SU-DHL-6 (cell line): ENCODE data around the gene GJD4.

Experiments used
- H2AFZ ChIP-seq: fragments of 200-600 bp; sonication (generic); 2 replicates; pipeline ENCODE4 v1.6.1; 2014; ENCODE audit warnings: low read depth, mild to moderate bottlenecking, moderate library complexity, mixed read lengths, antibody characterized with exemption, low read length; ENCODE audit not compliant: severe bottlenecking
- H3F3A ChIP-seq: fragments of 200-600 bp; shearing (Covaris generic); 2 replicates; pipeline ENCODE4 v1.6.0; 2016; ENCODE audit warnings: antibody characterized with exemption, mild to moderate bottlenecking; ENCODE audit not compliant: insufficient read depth
- H3K27ac ChIP-seq: fragments of 200-600 bp; sonication (generic); 2 replicates; pipeline ENCODE4 v1.5.1; 2016; ENCODE audit warnings: low read depth, mild to moderate bottlenecking, low read length, moderate library complexity, mixed read lengths
- H3K27me3 ChIP-seq: fragments of 200-600 bp; sonication (generic), shearing (Covaris generic); 2 replicates; pipeline ENCODE4 v1.6.0; 2014; ENCODE audit warnings: mild to moderate bottlenecking, low read length
- H3K36me3 ChIP-seq: fragments of 200-600 bp; sonication (generic); 2 replicates; pipeline ENCODE4 v1.6.1; 2014; ENCODE audit warnings: mild to moderate bottlenecking, low read length, mixed read lengths
- H3K4me2 ChIP-seq: fragments of 300-600, 200-600 bp; shearing (Covaris generic), sonication (generic); 2 replicates; pipeline ENCODE4 v1.6.0; 2014; ENCODE audit warnings: low read length, low read depth, mild to moderate bottlenecking; ENCODE audit not compliant: poor library complexity, severe bottlenecking
- H3K4me3 ChIP-seq: fragments of 200-600 bp; sonication (generic); 2 replicates; pipeline ENCODE4 v1.5.1; 2014; ENCODE audit warnings: antibody characterized with exemption, low read length, mild to moderate bottlenecking, mixed read lengths; ENCODE audit not compliant: insufficient read depth, poor library complexity, severe bottlenecking
- H3K79me2 ChIP-seq: fragments of 200-600 bp; sonication (generic); 2 replicates; pipeline ENCODE4 v1.6.1; 2014; ENCODE audit warnings: mild to moderate bottlenecking, low read length, moderate library complexity; ENCODE audit not compliant: insufficient read depth
- H3K9ac ChIP-seq: fragments of 200-600 bp; sonication (generic); 2 replicates; pipeline ENCODE4 v1.7.0; 2014; ENCODE audit warnings: mild to moderate bottlenecking, low read length
- H3K9me2 ChIP-seq: fragments of 200-600 bp; sonication (generic); replicated peaks from 2 replicates; pipeline ENCODE4 v1.6.1; 2014; ENCODE audit warnings: low read length; ENCODE audit not compliant: insufficient read depth
- H3K9me3 ChIP-seq: fragments of 200-600 bp; sonication (generic); 2 replicates; pipeline ENCODE4 v1.6.1; 2014; ENCODE audit warnings: low read length, mixed read lengths; ENCODE audit not compliant: insufficient read depth
- H4K20me1 ChIP-seq: fragments of 200-600 bp; sonication (generic); 2 replicates; pipeline ENCODE4 v1.6.1; 2014; ENCODE audit warnings: low read depth, mild to moderate bottlenecking, antibody characterized with exemption, low read length, moderate library complexity, mixed read lengths
- EZH2phosphoT487 ChIP-seq: fragments of 200-600 bp; sonication (generic), shearing (Covaris generic); conservative IDR thresholded peaks from 2 replicates; pipeline ENCODE4 v1.6.1; 2018; ENCODE audit warnings: mild to moderate bottlenecking, antibody characterized with exemption, low read length, moderate library complexity, mixed read lengths
- TF ChIP-seq, protein P1 (sequence below): fragments of 200-600 bp; sonication (generic); IDR thresholded peaks from one replicate; pipeline ENCODE4 v1.5.1; 2017; ENCODE audit warnings: antibody characterized with exemption, mild to moderate bottlenecking, low read length, moderate library complexity; ENCODE audit not compliant: insufficient read depth, poor library complexity, severe bottlenecking

The GJD4 gene

DNA sequence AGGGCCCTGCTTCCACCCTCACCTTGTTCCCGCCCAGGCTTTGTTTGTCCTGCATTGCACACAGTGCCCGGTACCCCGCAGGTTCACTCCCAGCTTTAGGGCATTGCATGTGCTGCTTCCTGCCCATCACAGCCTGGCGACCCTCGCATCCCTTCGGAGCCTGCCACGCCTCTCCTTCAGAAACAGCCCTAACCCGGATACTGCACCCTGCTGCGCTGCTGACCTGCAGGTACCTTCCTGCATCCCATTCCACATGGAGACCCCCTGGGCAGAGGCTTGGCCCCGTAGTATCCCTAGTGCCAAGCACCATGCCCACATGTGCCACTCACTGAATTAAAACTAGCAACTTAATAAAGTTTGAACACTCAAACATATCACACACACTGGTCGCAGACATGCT, 19.8 kb upstream of the GJD4 start:
- Histone ChIP-seq H3K9ac (no peak overlapping the region), H3K79me2 (no peaks in the 10 kb centered on the region), H3K9me3 (no peaks in the 10 kb centered on the region), H3F3A (no peaks in the 10 kb centered on the region), H3K9me2 (no peaks in the 10 kb centered on the region), H3K4me2 (no peak overlapping the region), H4K20me1 (no peaks in the 10 kb centered on the region), H3K36me3 (no peaks in the 10 kb centered on the region), H3K27me3 (no peaks in the 10 kb centered on the region), H3K27ac (no peak overlapping the region), H3K4me3 (no peak overlapping the region), H2AFZ (no peak overlapping the region)
- TF ChIP-seq, protein P1, sequence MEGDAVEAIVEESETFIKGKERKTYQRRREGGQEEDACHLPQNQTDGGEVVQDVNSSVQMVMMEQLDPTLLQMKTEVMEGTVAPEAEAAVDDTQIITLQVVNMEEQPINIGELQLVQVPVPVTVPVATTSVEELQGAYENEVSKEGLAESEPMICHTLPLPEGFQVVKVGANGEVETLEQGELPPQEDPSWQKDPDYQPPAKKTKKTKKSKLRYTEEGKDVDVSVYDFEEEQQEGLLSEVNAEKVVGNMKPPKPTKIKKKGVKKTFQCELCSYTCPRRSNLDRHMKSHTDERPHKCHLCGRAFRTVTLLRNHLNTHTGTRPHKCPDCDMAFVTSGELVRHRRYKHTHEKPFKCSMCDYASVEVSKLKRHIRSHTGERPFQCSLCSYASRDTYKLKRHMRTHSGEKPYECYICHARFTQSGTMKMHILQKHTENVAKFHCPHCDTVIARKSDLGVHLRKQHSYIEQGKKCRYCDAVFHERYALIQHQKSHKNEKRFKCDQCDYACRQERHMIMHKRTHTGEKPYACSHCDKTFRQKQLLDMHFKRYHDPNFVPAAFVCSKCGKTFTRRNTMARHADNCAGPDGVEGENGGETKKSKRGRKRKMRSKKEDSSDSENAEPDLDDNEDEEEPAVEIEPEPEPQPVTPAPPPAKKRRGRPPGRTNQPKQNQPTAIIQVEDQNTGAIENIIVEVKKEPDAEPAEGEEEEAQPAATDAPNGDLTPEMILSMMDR, result no peak

DNA sequence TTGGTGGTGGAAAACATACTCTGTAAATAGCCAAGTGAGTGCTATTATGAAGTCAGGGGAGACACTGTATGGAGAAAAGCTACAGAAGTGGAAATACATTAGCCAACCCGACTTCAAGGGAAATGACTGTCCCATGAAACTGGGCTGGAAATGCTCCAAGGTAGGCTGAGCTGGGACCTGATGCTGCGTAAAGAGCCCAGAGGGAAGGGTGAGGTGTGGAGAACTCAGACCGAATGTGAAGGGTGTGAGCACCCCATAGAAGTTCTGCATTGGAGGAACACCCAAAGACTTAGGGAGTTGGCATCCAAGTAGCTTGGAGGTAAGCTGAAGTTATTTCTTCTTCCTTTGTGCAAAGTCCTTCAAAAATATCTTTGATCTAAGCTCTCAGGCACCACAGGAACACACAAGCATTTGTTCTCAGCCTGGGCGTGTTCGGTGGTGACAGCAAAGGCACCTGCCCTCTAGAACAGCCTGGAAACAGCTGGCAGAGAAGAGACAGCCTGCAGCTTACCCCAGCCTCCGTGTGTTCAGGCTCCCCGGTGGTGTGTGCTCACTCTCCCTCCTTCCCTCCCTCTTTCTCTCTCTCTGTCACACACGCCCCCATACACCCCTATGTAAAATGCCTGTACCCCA, 19.1 kb upstream of the GJD4 start:
- Histone ChIP-seq H3K9me2 (no peaks in the 10 kb centered on the region), H4K20me1 (no peaks in the 10 kb centered on the region), H3K36me3 (no peaks in the 10 kb centered on the region), H3K9me3 (no peaks in the 10 kb centered on the region), H3K27ac (no peak overlapping the region), H3F3A (no peaks in the 10 kb centered on the region), H3K9ac (no peak overlapping the region), H3K4me2 (no peak overlapping the region), H3K4me3 (no peak overlapping the region), H2AFZ (no peak overlapping the region), H3K79me2 (no peaks in the 10 kb centered on the region), H3K27me3 (no peaks in the 10 kb centered on the region)
- TF ChIP-seq, protein P1, result no peak
- TF ChIP-seq EZH2phosphoT487, result no peak

DNA sequence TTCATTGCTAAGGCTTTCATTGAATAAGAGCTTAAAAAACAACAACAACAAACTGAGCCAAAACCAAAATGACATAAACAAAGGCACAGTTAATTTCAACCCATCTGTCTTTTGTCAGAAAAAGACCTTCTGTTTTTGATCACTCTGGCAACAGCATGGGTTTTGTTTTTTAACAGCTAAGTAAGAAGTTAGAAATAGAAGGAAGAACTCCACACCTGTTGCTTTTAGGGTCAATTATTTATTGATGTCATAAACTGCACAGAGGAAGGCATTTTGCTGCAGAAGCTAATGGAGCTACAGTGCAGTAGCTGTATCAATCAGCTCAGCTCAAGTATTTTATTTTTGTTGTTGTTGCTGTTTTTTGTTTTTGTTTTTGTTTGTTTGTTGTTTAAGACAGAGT, 16.3 kb upstream of the GJD4 start:
- H3K36me3 ChIP-seq, result no peaks in the 10 kb centered on the region
- H3K9me3 ChIP-seq, result no peaks in the 10 kb centered on the region
- TF ChIP-seq EZH2phosphoT487, result no peak
- TF ChIP-seq, protein P1, result no peak
- H3K9ac ChIP-seq, result no peak overlapping the region
- no peaks in the 10 kb centered on the region for H3K79me2 ChIP-seq
- H3K27ac ChIP-seq, result no peak overlapping the region
- no peaks in the 10 kb centered on the region for H3K27me3 ChIP-seq
- no peaks in the 10 kb centered on the region for H3F3A ChIP-seq
- no peaks in the 10 kb centered on the region for H4K20me1 ChIP-seq
- H3K4me3 ChIP-seq, result no peak overlapping the region
- no peak overlapping the region for H2AFZ ChIP-seq
- no peaks in the 10 kb centered on the region for H3K9me2 ChIP-seq
- H3K4me2 ChIP-seq, result no peak overlapping the region

GRCh38 chr10:35592441-35592840, 12.7 kb upstream of the GJD4 start:
- Histone ChIP-seq H3K4me3 (no peak overlapping the region), H3K4me2 (no peak overlapping the region), H2AFZ (no peak overlapping the region), H4K20me1 (no peaks in the 10 kb centered on the region), H3K9ac (no peak overlapping the region), H3K79me2 (no peaks in the 10 kb centered on the region), H3K36me3 (no peaks in the 10 kb centered on the region), H3K9me3 (no peaks in the 10 kb centered on the region), H3K27ac (no peak overlapping the region), H3F3A (no peaks in the 10 kb centered on the region), H3K9me2 (no peaks in the 10 kb centered on the region), H3K27me3 (no peaks in the 10 kb centered on the region)
- TF ChIP-seq, protein P1, result no peak
- no peak for TF ChIP-seq EZH2phosphoT487
